ENCODE data around the gene ATF4. TPM values are rescaled to one million over a fixed set of nuclear protein-coding genes. Genes with fewer than 3 reads are reported as not detected.

Gene ATF4, protein sequence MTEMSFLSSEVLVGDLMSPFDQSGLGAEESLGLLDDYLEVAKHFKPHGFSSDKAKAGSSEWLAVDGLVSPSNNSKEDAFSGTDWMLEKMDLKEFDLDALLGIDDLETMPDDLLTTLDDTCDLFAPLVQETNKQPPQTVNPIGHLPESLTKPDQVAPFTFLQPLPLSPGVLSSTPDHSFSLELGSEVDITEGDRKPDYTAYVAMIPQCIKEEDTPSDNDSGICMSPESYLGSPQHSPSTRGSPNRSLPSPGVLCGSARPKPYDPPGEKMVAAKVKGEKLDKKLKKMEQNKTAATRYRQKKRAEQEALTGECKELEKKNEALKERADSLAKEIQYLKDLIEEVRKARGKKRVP
- 261 TPM for polyA plus RNA-seq (ENCODE audit: insufficient read length)
- long read RNA-seq, donor 1, transcript ATF4-202 (3 exons, 1,419 nt), result major isoform, 72 of 152 reads
- long read RNA-seq, donor 1, transcript ATF4-201 (2 exons, 2,019 nt), result minor isoform, 35 of 152 reads
- long read RNA-seq, donor 1, partial matches to known transcripts, result 45 of 152 reads
- long read RNA-seq, donor 1, other reads (novel, unspliced or antisense), result 0 of 152 reads
- long read RNA-seq, donor 2, transcript ATF4-202 (3 exons, 1,419 nt), result major isoform, 73 of 155 reads
- long read RNA-seq, donor 2, transcript ATF4-201 (2 exons, 2,019 nt), result minor isoform, 18 of 155 reads
- long read RNA-seq, donor 2, partial matches to known transcripts, result 64 of 155 reads
- long read RNA-seq, donor 2, other reads (novel, unspliced or antisense), result 0 of 155 reads
- long read RNA-seq, donor 3, transcript ATF4-202 (3 exons, 1,419 nt), result major isoform, 54 of 60 reads
- long read RNA-seq, donor 3, transcript ATF4-201 (2 exons, 2,019 nt), result minor isoform, 6 of 60 reads
- long read RNA-seq, donor 3, partial matches to known transcripts, result 0 of 60 reads
- long read RNA-seq, donor 3, other reads (novel, unspliced or antisense), result 0 of 60 reads
- long read RNA-seq, donor 4, transcript ATF4-201 (2 exons, 2,019 nt), result major isoform, 12 of 23 reads
- long read RNA-seq, donor 4, transcript ATF4-202 (3 exons, 1,419 nt), result minor isoform, 5 of 23 reads
- long read RNA-seq, donor 4, partial matches to known transcripts, result 6 of 23 reads
- long read RNA-seq, donor 4, other reads (novel, unspliced or antisense), result 0 of 23 reads
- long read RNA-seq, donor 5, transcript ATF4-201 (2 exons, 2,019 nt), result minor isoform, 24 of 314 reads
- long read RNA-seq, donor 5, transcript ATF4-202 (3 exons, 1,419 nt), result major isoform, 114 of 314 reads
- long read RNA-seq, donor 5, partial matches to known transcripts, result 175 of 314 reads
- long read RNA-seq, donor 5, other reads (novel, unspliced or antisense), result 0 of 314 reads
- long read RNA-seq, donor 6, transcript ATF4-202 (3 exons, 1,419 nt), result major isoform, 81 of 125 reads
- long read RNA-seq, donor 6, transcript ATF4-201 (2 exons, 2,019 nt), result minor isoform, 30 of 125 reads
- long read RNA-seq, donor 6, partial matches to known transcripts, result 14 of 125 reads
- long read RNA-seq, donor 6, other reads (novel, unspliced or antisense), result 0 of 125 reads
- long read RNA-seq, donor 7, transcript ATF4-201 (2 exons, 2,019 nt), result minor isoform, 26 of 267 reads
- long read RNA-seq, donor 7, transcript ATF4-202 (3 exons, 1,419 nt), result major isoform, 120 of 267 reads
- long read RNA-seq, donor 7, partial matches to known transcripts, result 121 of 267 reads
- long read RNA-seq, donor 7, other reads (novel, unspliced or antisense), result 0 of 267 reads
- long read RNA-seq, donor 8, transcript ATF4-201 (2 exons, 2,019 nt), result minor isoform, 11 of 80 reads
- long read RNA-seq, donor 8, transcript ATF4-202 (3 exons, 1,419 nt), result major isoform, 40 of 80 reads
- long read RNA-seq, donor 8, partial matches to known transcripts, result 29 of 80 reads
- long read RNA-seq, donor 8, other reads (novel, unspliced or antisense), result 0 of 80 reads

DNA sequence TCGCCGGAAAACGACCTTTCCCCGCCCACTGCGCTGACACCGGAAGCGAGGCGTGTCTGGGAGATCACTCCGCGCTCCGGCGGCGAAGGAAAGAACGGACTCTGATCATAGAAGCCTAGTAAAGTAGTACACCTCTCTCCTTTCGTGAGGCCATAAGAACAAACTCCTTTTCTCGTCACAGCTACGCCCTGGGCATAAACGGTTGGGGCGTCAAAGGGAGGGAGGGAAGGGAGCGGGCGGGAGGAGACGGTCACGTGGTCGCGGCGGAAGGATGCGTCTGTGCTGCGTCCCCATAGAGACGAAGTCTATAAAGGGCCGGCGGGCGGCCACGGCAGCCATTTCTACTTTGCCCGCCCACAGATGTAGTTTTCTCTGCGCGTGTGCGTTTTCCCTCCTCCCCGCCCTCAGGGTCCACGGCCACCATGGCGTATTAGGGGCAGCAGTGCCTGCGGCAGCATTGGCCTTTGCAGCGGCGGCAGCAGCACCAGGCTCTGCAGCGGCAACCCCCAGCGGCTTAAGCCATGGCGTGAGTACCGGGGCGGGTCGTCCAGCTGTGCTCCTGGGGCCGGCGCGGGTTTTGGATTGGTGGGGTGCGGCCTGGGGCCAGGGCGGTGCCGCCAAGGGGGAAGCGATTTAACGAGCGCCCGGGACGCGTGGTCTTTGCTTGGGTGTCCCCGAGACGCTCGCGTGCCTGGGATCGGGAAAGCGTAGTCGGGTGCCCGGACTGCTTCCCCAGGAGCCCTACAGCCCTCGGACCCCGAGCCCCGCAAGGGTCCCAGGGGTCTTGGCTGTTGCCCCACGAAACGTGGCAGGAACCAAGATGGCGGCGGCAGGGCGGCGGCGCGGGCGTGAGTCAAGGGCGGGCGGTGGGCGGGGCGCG lies at the start of gene ATF4:
Gene ATF4, plus strand, starts transcription at position 337 of the 880 bp plus-strand sequence. CDS start 884 bp downstream, outside the sequence.
- peak; percentile 77 for DNase-seq

DNA sequence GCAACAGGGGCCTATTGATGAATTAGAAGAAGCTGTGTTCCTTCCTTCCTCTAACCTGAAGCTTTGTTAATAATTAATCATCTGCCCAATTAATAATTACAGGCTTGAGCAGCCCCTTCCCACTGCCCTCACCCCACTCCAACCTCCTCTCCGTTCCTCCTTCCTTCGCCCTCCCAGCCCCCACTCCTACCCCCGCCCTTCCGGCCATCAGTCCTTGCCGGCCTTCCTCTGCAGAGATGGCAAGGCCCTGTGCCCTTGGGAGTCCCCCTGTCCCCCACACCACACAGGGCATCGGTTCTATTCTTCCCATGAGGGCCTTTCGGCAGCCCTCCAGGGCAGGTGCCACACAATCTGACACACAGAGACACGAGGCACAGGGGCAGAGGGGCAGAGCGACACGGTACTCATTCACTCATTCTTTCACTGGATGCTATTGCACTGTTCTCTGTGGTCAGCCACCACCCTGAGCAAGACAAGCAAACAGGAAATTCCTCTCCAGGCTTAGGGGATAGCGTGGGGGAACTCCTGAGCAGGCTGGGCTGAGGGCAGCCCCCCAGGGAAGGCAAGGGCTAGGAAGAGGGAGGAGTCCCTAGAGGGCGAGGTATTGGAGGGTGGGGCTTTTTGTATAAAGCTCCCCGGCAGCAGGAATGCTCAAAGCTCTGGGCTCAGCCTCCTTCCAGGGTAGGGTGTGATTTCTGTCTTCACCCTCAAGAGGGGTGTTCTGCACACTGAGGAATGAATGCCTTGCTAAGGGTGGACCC lies 48.8 kb upstream of the ATF4 start:
- no peak for DNase-seq

DNA sequence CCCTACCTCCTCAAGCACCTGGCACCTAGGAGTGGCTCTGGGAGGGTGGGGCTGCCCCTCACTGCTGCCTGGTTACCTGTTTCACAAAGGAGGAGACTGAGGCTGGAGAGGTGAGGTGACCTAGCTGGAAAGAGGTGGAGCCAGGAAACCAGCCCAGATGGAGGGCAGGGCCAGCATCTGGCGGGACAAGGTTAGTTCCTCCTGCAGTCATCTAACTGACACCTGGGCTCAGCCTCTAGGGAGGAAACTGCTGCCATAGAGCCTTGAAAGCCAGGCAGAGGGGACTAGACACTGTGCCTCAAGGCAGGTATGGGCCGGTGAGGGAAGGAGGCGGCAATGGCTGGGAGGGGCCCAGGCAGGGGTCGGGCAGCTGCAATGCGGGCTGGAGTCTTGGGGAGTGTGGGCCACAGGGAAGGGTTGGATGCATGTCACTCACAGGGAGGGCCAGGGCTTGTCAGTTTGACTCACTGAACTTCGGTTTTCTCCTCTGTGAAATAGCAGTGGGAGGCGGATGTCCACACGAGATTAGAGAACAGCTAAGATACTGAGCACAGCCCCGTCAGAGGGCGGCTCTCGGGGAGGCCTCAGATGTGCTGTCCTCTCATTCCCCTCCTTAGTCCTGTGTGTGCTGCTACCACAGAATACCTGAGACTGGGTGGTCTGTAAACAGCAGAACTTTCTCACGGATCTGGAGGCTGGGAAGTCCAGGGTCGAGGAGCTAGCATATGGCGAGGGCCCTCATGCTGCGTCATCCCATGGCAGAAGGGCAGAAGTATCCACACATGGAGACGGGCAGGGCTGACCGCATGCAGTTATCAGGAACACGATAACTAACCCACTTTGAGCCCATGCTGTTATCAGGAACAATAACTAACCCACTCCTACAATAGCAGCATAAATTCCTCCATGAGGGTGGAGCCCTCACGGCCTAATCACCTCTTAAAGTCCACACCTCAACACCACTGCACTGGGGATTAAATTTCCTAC lies 47.5 kb upstream of the ATF4 start:
- no peak for DNase-seq

DNA sequence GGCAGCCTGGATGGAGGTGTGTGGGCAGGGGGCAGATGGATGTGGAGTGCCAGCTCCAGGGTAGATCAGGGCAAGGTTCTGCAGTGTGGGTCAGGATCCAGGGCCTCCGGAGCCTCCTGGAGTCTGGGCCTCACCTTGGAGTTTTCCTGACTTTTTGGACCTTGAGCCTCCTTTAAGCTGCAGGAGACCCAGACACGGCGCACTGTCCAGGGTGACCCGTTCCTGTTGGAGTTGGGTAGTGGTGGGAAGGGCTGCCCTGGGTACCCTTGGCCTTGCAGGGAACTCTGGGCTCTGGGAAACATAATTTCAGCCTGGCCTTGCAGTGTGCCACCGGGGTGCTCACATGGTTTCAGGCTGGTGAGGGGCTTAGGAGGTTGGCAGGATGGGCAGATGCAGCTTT lies 46.5 kb upstream of the ATF4 start:
- DNase-seq, result no peak

DNA sequence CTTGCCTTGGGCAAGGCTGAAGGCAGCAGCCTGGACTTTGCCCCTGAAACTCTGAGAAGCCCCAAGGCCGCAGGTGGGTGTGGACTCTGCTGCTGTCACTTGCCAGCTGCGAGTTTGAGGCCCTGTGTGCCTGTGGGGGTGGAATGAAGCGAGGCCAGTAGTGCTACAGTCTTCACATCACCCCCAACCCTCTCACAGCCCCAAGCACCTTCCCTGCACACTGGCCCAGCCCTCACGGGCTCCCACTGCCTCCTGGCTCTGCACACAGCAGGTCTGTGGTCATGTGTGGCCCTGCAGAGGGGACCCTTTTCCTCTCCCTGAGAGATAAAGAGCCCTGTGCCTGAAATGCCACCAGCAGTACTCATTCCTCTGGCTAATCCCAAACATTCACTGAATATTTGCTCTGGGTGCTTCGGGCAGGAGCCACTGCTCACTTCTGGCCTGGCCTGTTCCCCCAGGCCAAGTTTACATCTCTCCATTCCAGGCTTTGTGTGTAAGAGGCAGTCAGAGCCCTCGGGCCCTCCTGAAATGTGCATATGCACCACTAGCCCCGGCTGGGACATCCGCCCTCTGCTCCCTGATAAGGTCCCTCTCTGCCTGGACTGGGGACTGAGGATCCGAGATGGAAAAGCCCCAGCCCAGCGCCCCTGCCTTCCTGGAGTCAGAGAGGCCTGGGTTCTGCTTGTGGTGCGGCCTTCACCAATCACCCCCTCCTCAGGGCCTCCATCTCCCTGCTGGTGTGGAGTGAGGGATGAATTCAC lies 45.8 kb upstream of the ATF4 start:
- no peak for DNase-seq

DNA sequence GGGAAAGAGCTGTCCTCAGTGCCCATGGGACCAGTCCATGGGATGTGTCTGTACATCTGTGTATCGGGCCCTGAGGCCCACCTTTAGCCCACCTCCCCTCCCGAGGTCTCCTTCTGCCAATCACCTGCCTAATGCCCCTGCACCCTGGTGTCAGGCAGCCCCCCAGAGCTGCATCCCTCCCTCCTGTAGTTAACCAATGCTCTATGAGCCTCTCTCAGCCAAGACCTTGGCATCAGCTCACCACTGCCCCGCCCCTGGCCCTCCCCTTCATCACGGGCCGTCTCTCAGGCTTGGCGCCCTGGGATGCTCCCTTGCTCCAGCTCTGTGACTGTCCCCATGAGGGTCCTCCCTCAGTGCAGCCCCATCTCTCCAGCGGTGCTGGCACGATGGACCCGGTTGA lies 45.0 kb upstream of the ATF4 start:
- DNase-seq, result no peak

DNA sequence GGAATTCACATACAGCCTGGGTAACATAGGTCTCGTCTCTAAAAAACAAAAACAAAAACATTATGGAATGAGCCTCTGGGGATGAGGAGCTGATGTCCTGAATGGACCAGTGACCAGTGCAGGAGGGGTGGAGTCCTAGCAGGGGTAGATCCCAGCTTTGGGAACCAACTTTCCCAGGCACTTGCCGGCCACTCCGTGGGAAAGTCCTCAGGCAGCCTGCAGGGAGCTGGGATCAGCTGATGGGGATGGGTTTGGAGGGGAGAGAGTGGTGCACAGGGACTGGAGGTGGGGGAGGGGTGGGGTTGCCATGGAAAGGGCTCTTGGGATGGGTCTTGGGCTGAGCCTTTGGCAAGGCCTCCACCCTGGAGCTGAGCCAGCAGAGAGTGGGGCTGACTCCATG lies 44.5 kb upstream of the ATF4 start:
- DNase-seq, result no peak

DNA sequence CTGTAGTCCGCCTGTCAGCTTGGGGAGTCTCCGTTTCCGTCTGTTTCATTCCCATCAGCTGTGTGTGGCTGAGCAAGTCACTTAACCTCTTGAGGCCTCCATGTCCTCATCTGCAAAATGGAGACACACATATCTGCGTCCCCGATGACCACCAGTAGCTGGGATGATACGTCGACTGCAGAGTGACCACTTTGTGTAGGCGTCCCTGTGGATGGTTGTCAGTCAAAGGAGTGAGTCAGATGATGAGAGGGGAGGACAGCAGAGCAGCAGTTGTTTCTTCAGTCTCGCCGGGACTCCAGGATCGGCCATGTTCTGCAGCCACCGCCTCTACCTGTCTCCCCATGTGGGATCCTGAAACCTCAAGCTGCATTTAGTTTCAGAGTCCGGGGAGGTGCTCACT lies 43.7 kb upstream of the ATF4 start:
- no peak for DNase-seq

DNA sequence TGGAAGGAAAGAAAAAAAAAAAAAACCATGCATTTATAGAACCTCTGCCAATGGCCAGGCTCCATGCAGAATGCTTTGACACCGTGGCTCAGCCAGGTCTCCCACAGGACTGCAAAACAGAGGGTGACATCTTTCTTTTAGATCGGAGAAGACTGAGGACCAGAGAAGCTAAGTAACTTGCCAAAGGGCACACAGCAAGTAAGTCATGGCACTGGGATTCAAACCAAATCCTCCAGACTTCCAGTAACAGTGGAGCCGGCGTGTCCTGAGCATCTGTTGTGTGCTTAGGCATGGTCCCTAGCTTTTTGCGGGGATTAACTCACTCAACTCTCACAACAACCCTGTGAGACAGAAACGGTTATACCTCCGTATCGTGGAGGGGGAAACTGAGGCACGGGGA lies 42.8 kb upstream of the ATF4 start:
- no peak for DNase-seq

DNA sequence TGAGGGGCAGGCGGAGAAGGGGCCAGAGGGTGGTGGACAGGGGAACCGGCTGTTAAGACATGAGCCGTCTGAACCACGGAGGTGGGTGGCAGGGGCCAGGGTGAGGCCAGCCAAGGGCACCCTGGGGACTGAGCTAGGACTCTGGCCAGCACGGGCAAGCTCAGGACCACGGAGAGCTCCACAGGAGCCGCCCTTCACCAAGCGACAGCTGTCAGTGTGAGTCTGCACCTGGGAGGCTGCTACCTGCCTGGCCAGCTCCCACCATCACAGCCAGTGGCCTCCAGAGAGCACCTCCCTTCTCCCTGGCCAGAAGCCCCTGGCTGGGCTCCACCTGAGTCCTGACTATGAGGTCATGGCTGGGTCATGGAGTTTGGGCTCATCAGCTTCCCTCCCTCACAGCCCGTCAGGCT lies 41.9 kb upstream of the ATF4 start:
- no peak for DNase-seq

DNA sequence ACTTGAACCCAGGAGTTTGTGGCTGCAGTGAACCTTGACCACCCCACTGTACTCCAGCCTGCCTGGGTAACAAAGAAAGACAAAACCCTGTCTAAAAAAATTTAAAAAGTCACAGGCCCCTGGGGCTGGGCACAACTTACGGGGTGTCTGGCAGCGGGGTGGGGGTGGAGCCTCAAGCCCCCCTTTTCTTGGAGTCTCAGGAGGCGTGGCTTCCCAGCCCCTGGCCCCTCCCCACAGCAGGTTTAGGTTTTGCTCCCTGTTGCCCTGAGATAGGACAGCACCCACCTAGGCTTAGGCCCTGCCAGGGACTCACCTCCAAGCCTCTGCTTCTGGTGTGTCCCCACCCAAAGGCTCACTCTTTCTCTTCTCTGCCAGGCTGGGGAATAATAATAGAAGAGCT lies 41.1 kb upstream of the ATF4 start:
- no peak for DNase-seq

DNA sequence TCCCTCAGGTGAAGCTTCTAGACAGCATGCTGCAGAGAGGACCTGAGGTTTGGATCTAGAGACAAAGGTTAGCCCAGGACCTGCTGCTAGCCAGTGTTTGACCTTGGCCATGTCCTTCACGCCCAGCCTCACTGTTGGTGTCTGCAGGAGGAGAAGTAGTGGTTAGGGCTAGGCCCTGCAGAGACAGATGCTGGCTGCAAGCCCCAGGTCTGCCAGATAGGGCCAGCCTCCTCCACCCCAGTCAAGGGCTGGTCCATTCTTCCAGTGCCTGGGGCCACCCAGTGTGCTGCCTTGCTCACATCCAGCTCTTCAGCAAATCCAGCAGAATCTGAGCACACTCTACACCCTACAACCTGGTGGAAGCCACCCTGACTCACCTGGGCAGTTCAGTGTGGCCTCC lies 39.8 kb upstream of the ATF4 start:
- no peak for DNase-seq

DNA sequence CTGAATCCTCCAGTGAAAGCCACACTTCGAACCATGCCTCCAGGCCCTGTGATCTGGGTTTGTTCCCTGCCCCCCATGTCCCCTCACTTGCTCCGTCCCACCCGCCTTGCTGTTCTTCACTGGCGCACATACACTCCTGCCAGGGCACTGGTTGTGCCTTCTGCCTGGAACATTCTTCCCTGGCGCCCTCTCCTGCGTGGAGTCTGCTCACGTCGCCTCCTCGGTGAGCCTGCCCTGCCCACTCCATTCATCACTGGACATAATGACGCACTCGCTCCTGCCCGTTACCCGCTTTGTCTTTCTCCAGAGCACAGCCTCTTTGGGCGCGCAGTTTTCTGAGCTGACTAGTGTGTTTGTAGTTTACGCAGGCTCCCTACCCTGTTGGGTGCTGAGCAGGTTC lies 39.3 kb upstream of the ATF4 start:
- no peak for DNase-seq

DNA sequence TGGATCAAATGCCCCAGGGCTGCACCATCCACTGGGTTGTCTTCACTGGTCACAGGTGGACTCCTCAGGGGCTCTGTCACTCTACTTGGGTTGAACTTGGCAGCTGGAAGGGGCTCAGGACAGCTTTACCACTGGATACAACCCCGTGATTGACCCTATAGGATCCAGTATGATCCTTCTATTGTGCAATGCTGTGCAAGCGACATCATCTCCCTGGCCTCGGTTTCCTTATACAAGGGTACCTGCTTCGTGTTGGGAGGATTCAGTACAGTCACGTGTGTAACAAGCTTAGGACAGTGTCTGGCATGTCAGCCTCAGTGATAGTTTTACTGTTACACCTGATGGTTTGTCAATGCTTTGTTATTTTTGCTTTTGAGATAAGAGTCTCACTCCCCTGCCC lies 38.8 kb upstream of the ATF4 start:
- no peak for DNase-seq

DNA sequence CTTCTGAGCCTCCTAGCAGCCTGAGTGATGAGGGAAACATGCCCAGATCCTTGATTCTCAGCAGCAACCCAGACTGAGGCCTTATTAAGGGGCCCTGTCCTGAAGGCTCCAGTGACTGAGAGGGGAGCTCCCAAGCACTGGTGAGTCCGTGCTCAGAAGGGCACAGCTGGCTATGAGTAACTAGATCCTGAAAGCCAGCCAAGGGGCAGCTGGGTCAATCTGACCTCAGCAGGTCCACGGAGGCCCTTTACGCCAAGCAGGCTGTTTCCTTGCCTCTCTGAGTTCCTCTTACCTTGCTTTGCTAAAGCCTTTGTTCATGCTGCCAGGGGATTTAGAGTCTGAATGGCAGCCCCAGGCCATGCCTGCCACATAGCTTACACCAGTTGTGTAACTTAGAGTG lies 37.6 kb upstream of the ATF4 start:
- no peak for DNase-seq

DNA sequence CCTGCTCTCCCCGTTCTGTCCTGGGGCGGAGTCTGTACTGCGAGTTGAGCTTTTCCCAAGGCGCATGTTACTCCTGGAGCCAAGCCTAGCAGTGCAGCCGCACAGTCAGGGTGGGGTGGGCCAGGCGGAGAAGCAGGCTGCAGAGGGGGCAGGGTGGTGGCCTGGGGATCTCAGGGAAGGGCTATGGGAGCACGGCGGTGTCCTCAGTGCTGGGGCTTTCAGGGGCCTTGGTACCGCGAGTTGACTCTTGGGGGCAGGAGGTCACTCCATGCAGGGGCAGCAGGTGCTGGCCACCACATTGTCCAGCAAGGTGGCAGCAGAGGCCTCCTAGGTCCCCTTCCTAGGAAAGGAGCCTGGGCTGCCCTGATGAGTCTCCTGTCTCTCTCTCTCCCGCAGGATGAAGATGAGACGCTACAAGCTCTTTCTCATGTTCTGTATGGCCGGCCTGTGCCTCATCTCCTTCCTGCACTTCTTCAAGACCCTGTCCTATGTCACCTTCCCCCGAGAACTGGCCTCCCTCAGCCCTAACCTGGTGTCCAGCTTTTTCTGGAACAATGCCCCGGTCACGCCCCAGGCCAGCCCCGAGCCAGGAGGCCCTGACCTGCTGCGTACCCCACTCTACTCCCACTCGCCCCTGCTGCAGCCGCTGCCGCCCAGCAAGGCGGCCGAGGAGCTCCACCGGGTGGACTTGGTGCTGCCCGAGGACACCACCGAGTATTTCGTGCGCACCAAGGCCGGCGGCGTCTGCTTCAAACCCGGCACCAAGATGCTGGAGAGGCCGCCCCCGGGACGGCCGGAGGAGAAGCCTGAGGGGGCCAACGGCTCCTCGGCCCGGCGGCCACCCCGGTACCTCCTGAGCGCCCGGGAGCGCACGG lies 33.2 kb upstream of the ATF4 start:
- no peak for DNase-seq
